Suppressor macrophage treated with lipopolysaccharide for 1 hour (primary cell): ENCODE results near the gene TIAM2.

Experiments
- DNase-seq, 3 donors: peaks; one replicate each; pipeline ENCODE4 v3.0.0-alpha.2; 2020 to 2022

Gene TIAM2

GRCh38 chr6:155132617-155133016 is 137.5 kb downstream of the TIAM2 start:
- no peak for DNase-seq

- DNase-seq = no peak
These were observed 145.9 kb downstream of the TIAM2 start for GRCh38 chr6:155141002-155141401.

GRCh38 chr6:155141512-155141911 is 146.4 kb downstream of the TIAM2 start:
- DNase-seq = no peak

- no peak for DNase-seq
These were observed 147.3 kb downstream of the TIAM2 start for GRCh38 chr6:155142168-155143028.

- DNase-seq = peak in 2 of 3 donors; percentile 7 to 49
These were observed 148.0 kb downstream of the TIAM2 start for GRCh38 chr6:155143029-155143577.

- no peak for DNase-seq
These were observed 148.5 kb downstream of the TIAM2 start for GRCh38 chr6:155143578-155144106.

- no peak for DNase-seq
These were observed 151.1 kb downstream of the TIAM2 start for GRCh38 chr6:155146205-155146604.

- DNase-seq = no peak
These were observed 153.0 kb downstream of the TIAM2 start for GRCh38 chr6:155147958-155148663.

- no peak for DNase-seq
These were observed 156.0 kb downstream of the TIAM2 start for GRCh38 chr6:155150967-155151671.

- DNase-seq = peak in 1 of 3 donors; percentile 27
These were observed 157.3 kb downstream of the TIAM2 start for GRCh38 chr6:155152211-155153076.

GRCh38 chr6:155154158-155154830 is 159.2 kb downstream of the TIAM2 start:
- peak; percentile 74 to 93 (median 82) for DNase-seq

- DNase-seq = no peak
These were observed 160.8 kb downstream of the TIAM2 start for GRCh38 chr6:155155787-155156447.

- DNase-seq = no peak
These were observed 162.0 kb downstream of the TIAM2 start for GRCh38 chr6:155157101-155157500.

- peak in 1 of 3 donors; percentile 46 for DNase-seq
These were observed 163.1 kb downstream of the TIAM2 start for GRCh38 chr6:155158030-155158843.

- DNase-seq = no peak
These were observed 167.6 kb downstream of the TIAM2 start for GRCh38 chr6:155162682-155163081.

GRCh38 chr6:155163601-155164000 is 168.5 kb downstream of the TIAM2 start:
- no peak for DNase-seq

GRCh38 chr6:155165029-155165710 is 170.1 kb downstream of the TIAM2 start:
- no peak for DNase-seq

GRCh38 chr6:155170519-155170918 is 175.4 kb downstream of the TIAM2 start:
- no peak for DNase-seq

GRCh38 chr6:155171109-155171746 is 176.1 kb downstream of the TIAM2 start:
- peak; percentile 88 to 97 (median 91) for DNase-seq
